A172 (cell line): ENCODE results near the gene GRIN3A. TPM values are rescaled to one million over a fixed set of nuclear protein-coding genes. Genes with fewer than 3 reads are reported as not detected.

Experiments
- DNase-seq: peaks from one replicate; pipeline ENCODE4 v3.0.0-alpha.2; 2015; ENCODE audit warnings: low spot score
- total RNA-seq: library from RNA; depleted of rRNA; stranded (reverse); fragments of >200 nt; shearing (Covaris generic); gene quantifications from 2 replicates; pipeline ENCODE4 v1.2.3, GENCODE V29; 2014; rRNA removed

GRIN3A gene
- total RNA-seq, 1 experiment from 2014 or later: not detected

DNA sequence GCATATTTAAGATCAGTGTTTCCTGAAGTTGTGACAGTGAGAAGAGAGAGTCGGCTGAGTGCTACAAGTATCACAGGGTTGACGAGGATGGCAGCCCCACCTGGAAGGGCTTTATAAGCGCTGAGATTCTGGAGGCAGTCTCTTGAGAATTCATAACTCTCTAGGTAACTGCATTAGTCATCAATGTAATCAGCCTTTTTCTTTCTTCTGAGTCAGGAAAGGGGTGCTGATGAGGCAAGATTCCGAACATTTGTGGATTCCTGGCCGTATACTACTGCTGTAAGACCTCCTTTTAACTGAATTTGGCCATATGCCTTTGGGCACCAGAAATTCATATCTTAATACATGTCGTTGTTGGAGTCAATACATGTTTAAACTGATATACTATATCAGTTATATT is 211.4 kb downstream of the GRIN3A start:
- DNase-seq: peak; percentile 62

DNA sequence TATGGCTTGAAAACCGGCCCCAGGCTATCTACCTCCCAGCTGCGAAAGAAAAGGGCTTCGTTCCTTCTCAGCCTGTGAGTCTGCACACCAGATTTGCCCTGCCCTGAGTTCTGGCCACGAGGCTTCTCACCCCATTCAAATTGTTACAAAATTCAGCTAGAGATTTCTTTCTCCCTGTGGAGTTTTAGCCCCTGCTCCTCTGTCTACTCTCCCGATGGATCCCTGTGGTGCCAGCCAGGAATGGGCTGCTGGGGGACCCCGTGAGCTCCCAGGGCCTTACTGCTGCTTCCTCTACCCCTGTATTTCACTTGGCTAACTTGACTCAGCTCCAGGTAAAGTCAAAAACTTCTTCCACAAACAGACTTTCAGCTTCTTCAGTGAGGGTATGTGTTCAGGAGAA is 214.1 kb downstream of the GRIN3A start:
- no peak for DNase-seq

Other genes starting within 250 kb of the GRIN3A start
- gene RNF20, start 204.8 kb downstream of the GRIN3A start, total RNA-seq: 46.2 and 57.7 TPM in 2 replicates
- gene PPP3R2, start 143.7 kb downstream of the GRIN3A start, total RNA-seq: not detected in 2 replicates